Choroid plexus epithelial cell (primary cell): Measurements from ENCODE around the gene PASD1.

Experiments
- DNase-seq: peaks from one replicate; pipeline ENCODE4 v3.0.0-alpha.2; 2010; ENCODE audit warnings: low read depth
- H3K4me3 ChIP-seq: 2 replicates; pipeline ENCODE4 v1.5.1; 2011; ENCODE audit warnings: low read depth, mild to moderate bottlenecking, control low read depth, low read length, moderate library complexity
- TF ChIP-seq, protein P1 (sequence below): conservative IDR thresholded peaks from 2 replicates; pipeline ENCODE4 v1.5.1; 2011; ENCODE audit warnings: low read depth, mild to moderate bottlenecking, control low read depth, inconsistent platforms, low read length, moderate library complexity

PASD1 gene

DNA sequence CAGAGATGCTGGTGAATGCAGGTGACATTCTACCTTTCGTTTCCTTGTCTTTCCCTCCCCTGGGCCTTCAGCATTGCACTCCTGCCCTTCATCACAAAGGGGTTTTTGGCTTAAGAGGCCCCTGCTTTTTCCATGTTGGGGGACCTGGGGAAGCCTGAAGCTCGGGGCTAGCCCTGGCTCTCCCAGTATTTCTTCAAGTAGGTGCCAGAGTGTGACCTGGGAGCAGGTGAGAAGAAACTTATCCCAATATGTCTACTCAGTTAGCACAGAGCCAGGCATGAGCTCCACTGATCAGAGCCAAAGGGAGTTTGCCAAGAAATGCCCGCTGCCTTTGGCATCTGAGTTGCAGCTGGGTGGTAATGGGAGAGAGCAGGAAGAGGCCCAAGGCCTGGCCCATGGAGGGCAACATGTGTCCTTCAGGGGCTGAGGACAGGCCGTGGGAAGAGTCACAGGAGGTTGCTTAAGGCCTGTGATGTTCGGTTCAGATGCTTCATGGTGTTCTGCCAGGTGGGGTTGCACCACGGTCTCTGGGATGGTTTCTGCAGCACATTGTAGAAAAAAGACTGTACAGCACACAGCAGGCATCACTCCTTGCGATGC lies 139.4 kb downstream of the PASD1 start:
- H3K4me3 ChIP-seq: no peak overlapping the region
- no peak for DNase-seq
- TF ChIP-seq, protein P1, sequence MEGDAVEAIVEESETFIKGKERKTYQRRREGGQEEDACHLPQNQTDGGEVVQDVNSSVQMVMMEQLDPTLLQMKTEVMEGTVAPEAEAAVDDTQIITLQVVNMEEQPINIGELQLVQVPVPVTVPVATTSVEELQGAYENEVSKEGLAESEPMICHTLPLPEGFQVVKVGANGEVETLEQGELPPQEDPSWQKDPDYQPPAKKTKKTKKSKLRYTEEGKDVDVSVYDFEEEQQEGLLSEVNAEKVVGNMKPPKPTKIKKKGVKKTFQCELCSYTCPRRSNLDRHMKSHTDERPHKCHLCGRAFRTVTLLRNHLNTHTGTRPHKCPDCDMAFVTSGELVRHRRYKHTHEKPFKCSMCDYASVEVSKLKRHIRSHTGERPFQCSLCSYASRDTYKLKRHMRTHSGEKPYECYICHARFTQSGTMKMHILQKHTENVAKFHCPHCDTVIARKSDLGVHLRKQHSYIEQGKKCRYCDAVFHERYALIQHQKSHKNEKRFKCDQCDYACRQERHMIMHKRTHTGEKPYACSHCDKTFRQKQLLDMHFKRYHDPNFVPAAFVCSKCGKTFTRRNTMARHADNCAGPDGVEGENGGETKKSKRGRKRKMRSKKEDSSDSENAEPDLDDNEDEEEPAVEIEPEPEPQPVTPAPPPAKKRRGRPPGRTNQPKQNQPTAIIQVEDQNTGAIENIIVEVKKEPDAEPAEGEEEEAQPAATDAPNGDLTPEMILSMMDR: no peak

DNA sequence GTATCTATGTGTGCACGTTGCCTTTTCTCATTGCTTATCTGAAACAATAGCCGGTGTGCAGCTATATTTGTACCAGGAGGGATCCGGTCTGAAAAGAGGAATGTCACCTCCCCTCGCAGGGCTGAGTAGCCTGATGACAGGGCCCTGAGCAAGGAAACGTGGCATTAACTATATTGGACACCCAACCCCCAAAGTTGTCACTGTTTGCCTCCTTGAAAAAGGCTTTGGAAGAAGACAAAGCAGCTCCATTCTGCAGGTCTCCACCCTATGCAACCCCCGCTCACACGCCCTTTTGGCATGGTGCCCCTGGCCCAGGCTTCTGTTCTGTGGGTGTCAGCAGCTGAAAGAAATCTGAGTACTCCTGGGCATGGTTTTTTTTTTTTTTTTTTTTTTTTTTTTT lies 140.0 kb downstream of the PASD1 start:
- DNase-seq: no peak
- TF ChIP-seq, protein P1: no peak
- no peak overlapping the region for H3K4me3 ChIP-seq

DNA sequence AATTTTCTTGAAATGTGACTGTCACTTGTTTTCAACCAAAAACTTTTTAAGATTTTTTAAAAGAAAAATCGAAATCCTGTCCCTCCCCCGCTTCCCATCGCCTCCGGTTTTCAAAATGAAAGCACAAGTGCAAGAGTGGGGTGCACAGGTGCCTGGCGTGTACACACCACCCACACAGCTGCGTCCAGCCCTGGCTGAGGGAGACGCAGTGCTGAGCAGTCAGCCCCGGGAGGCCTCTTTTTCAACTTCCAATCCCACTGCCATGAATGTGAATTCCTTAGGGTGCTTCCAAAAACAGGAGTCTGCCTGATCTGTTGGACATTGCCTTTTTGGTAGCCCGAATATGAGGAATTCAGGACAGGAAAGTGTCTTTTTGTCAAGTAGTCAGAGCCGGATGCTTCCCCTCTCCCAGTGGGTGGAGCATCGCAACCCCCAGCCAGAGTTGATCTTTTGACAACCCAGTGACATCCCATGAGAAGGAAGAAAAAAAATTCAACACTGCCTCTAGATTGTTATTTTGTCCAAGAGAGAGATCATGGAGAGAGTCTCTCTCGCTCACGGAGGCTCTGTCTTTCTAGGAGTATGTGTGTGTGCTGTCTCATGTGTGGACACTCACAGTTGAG lies 140.7 kb downstream of the PASD1 start:
- DNase-seq: no peak
- H3K4me3 ChIP-seq: no peak overlapping the region
- TF ChIP-seq, protein P1: no peak

DNA sequence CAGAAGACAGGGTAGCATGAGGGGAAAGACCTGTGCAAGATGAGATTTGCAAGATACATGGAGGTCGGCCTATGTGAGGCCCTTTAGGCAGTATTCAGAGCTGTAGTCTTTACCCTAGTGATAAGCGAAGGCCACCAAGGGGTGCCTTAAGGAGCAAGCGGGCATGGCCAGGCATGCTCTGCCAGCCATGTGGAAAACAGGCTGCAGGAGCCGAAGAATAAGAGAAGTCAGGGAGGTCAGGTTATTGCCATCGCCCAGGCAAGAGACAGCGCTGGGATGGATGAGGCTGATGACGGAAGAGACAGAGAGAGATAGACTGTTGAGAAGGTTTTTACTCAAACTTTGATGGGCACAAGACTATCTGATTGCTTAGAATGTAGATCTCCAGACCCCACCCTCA lies 145.3 kb downstream of the PASD1 start:
- TF ChIP-seq, protein P1: no peak
- no peak overlapping the region for H3K4me3 ChIP-seq
- no peak for DNase-seq

DNA sequence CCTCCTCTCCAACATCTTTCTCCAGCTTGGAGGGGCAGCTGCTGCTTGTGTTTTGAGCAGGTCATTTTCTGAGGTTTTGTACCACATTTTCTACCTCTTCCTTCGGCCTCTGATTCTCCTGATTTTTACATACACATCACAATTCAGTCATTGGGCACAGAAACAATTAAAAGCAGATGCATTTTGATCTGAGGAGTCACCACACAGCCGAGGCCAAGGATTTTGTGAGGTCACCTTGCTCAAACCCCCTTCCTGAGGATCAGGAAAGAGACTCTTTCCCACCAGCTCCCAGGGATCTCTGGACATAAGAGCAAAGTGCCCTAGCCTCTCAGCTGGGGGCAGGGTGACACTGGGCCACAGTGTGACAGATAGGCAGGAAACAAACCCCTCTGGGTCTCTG lies 147.0 kb downstream of the PASD1 start:
- DNase-seq: no peak
- no peak overlapping the region for H3K4me3 ChIP-seq
- TF ChIP-seq, protein P1: no peak

DNA sequence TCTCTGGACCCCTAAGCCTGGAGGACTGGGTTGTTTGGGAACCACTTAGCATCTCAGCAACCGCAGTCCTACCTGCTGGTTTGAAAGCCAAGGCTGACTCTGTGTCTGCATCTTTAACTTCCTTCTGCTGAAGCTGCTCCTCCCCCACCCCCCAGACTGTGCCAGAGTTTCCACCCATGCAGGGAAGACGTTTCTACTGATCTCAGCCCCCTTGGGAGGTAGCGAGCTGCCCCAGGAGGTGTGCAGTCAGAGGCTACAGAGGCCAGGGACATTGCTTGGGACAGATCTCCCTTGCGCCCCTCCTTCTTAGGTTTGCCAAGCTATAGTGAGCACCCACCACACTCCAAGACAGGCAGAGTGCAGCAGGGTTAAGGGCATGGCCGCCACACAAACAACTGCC lies 147.7 kb downstream of the PASD1 start:
- no peak for DNase-seq
- TF ChIP-seq, protein P1: no peak
- no peak overlapping the region for H3K4me3 ChIP-seq

DNA sequence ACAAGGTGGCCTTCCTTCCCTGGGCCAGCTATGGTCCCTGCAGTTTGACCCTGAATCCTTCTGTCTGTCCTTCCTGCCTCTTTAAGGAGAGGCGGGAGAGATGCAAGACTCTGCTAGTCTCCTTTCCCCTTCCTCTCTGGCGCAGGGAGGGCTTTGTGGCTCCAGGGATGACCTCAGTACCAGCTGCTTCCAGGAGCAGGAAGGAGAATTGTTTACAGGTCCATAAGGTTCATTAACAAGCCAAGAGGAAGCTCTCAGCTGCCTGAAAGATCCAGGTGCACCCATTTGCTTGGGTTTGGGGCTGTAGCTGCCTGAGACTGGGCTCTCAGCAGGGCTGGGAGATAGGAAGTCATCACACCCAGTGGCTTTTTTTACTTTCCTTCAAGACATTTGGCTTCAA lies 148.3 kb downstream of the PASD1 start:
- no peak for DNase-seq
- TF ChIP-seq, protein P1: no peak
- no peak overlapping the region for H3K4me3 ChIP-seq
